Right lobe of liver (tissue), 6 donors: ENCODE data around the gene OSBPL10. TPM values are rescaled to one million over a fixed set of nuclear protein-coding genes. Genes with fewer than 3 reads are reported as not detected.

Experiments
- ATAC-seq, 4 donors: fragments of 200-7000 bp; cut with Tn5 transposase; one replicate each; pipeline ENCODE4 v1.9.1; 2020; ENCODE audit warnings: mild to moderate bottlenecking in 4 of 4, moderate library complexity in 4 of 4
- DNase-seq, 3 donors: peaks; one replicate each; pipeline ENCODE4 v3.0.0-alpha.2; 2020
- H3K27ac ChIP-seq, 3 donors: fragments of 200-600 bp; one replicate each; pipeline ENCODE4 v1.8.0; 2022
- H3K27me3 ChIP-seq, 2 donors: fragments of 200-600 bp; one replicate each; pipeline ENCODE4 v1.8.0; 2022
- H3K36me3 ChIP-seq, 4 donors: fragments of 200-600 bp; sonication (generic) in 1 of 4; one replicate each; pipeline versions ENCODE4 v1.5.1 to v1.8.0; 2017 to 2022; ENCODE audit warnings: control low read depth in 1 of 4
- H3K4me1 ChIP-seq, 4 donors: fragments of 200-600 bp; sonication (generic) in 1 of 4; one replicate each; pipeline versions ENCODE4 v1.5.1 to v1.8.0; 2017 to 2022; ENCODE audit warnings: control low read depth in 1 of 4
- H3K4me3 ChIP-seq, 3 donors: fragments of 200-600 bp; one replicate each; pipeline ENCODE4 v1.8.0; 2022
- H3K9me3 ChIP-seq, 4 donors: fragments of 200-600 bp; sonication (generic) in 1 of 4; one replicate each; pipeline versions ENCODE4 v1.5.1 to v1.8.0; 2017 to 2022; ENCODE audit warnings: control low read depth in 1 of 4
- POLR2A ChIP-seq: fragments of 450-650 bp; IDR thresholded peaks from one replicate; pipeline ENCODE4 v1.6.1; 2017; ENCODE audit warnings: antibody characterized with exemption, mild to moderate bottlenecking
- WGBS: methylation state at CpG from one replicate; pipeline ENCODE4 v1.1.6; 2018; ENCODE audit warnings: low coverage, low lambda C conversion rate; ENCODE audit not compliant: insufficient coverage; ENCODE audit errors: missing lambda C conversion rate; 5-methylcytosine and 5-hydroxymethylcytosine counted together
- intact Hi-C, 2 donors: fragments of 100-400 bp; cut with DNase I; formaldehyde crosslinking; loops; one replicate each; pipeline versions ENCODE4 v1.11.2 to v1.14.1; 2022
- total RNA-seq, 6 experiments: library from RNA; depleted of rRNA in 2 of 6; stranded (reverse); fragments of >200 nt in 2 of 6; fragmentation: NEBNext Ultra II Directional in 3 of 6; extraction: Animal tissue kit (Norgen Biotek cat#: 25700) in 3 of 6; gene quantifications; one replicate each; pipeline versions ENCODE4 v1.1.0 to v1.2.4, GENCODE V29; 2016 to 2023
- TF ChIP-seq, protein P1 (sequence below), 4 donors: fragments of 200-600 bp in 3 of 4; fragments of 450-650 bp in 1 of 4; IDR thresholded peaks; one replicate each; pipeline versions ENCODE4 v1.5.1 to v1.8.0; 2016 to 2022; ENCODE audit warnings: antibody characterized with exemption in 4 of 4, mild to moderate bottlenecking in 2 of 4
- donor health status: DM: no; HTN: yes; CAD: no.
- donor health status: DM: no; HTN: no; CAD: no.
- donor health status: DM: no; HTN: no; CAD: no.
- donor health status: DM: no; HTN: yes; CAD: no.
- donor health status: DM: no; HTN: yes; CAD: no.

The OSBPL10 gene
- total RNA-seq, 6 experiments from 2014 or later, result 2.2 to 13.0 (median 3.7) TPM

- DNase-seq, result no peak
- 79% methylated on average over 4 of the region's 4 CpGs for WGBS
- Histone ChIP-seq H3K27me3 (no peaks in the 10 kb centered on the region), H3K4me3 (no peak overlapping the region), H3K9me3 (no peaks in the 10 kb centered on the region), H3K4me1 (no peaks in the 10 kb centered on the region), H3K36me3 (peaks cover 0 to 8% (median 0%) of the 10 kb centered on the region in 4 donors), H3K27ac (no peak overlapping the region)
- TF ChIP-seq, protein P1, sequence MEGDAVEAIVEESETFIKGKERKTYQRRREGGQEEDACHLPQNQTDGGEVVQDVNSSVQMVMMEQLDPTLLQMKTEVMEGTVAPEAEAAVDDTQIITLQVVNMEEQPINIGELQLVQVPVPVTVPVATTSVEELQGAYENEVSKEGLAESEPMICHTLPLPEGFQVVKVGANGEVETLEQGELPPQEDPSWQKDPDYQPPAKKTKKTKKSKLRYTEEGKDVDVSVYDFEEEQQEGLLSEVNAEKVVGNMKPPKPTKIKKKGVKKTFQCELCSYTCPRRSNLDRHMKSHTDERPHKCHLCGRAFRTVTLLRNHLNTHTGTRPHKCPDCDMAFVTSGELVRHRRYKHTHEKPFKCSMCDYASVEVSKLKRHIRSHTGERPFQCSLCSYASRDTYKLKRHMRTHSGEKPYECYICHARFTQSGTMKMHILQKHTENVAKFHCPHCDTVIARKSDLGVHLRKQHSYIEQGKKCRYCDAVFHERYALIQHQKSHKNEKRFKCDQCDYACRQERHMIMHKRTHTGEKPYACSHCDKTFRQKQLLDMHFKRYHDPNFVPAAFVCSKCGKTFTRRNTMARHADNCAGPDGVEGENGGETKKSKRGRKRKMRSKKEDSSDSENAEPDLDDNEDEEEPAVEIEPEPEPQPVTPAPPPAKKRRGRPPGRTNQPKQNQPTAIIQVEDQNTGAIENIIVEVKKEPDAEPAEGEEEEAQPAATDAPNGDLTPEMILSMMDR (IDR thresholded peaks at IDR 0.05), result no peak
- no peak for TF ChIP-seq POLR2A
- intact Hi-C loops, result no loop called here
- ATAC-seq, result no peak
Observed at GRCh38 chr3:31636049-31636448, 345.0 kb downstream of the OSBPL10 start.

DNA sequence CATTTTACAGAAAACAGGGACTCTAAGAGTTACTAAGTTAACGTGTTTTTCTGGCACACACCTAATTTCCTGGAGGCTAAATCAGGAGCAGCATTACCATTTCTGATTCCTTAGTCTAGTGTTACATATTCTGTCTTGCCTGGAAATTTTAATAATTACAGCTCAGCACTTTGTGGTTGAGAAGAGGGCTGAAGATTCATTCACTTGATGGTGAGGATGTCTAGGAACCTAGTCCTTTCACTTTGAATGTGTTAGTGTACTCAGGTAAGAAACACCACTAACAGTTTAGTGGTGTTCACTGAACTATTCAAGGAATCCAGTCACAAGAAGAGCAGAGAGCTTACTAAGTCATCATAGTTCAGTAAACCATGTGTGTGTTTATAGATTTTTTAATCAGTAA lies 345.5 kb downstream of the OSBPL10 start:
- no peak overlapping the region for H3K27ac ChIP-seq

GRCh38 chr3:31634476-31634875 lies 346.6 kb downstream of the OSBPL10 start:
- Histone ChIP-seq H3K9me3 (no peaks in the 10 kb centered on the region), H3K4me3 (no peak overlapping the region), H3K27me3 (no peaks in the 10 kb centered on the region), H3K4me1 (no peaks in the 10 kb centered on the region), H3K36me3 (peaks cover 0 to 8% (median 0%) of the 10 kb centered on the region in 4 donors), H3K27ac (no peak overlapping the region)
- no peak for DNase-seq
- intact Hi-C loops, result no loop called here
- WGBS, result 100% methylated on average over 2 of the region's 2 CpGs
- ATAC-seq, result no peak
- TF ChIP-seq, protein P1 (IDR thresholded peaks at IDR 0.05), result no peak
- no peak for TF ChIP-seq POLR2A

More for the DNA sequence above, 345.5 kb downstream of the OSBPL10 start:
- no peaks in the 10 kb centered on the region for H3K4me1 ChIP-seq
- DNase-seq, result no peak
- intact Hi-C loops, result no loop called here
- peaks cover 0 to 8% (median 0%) of the 10 kb centered on the region in 4 donors for H3K36me3 ChIP-seq
- no peaks in the 10 kb centered on the region for H3K9me3 ChIP-seq
- no peak for TF ChIP-seq POLR2A
- TF ChIP-seq, protein P1 (IDR thresholded peaks at IDR 0.05), result no peak
- H3K4me3 ChIP-seq, result no peak overlapping the region
- WGBS, result 36% methylated on average over 1 of the region's 1 CpG
- ATAC-seq, result no peak
- H3K27me3 ChIP-seq, result no peaks in the 10 kb centered on the region

DNA sequence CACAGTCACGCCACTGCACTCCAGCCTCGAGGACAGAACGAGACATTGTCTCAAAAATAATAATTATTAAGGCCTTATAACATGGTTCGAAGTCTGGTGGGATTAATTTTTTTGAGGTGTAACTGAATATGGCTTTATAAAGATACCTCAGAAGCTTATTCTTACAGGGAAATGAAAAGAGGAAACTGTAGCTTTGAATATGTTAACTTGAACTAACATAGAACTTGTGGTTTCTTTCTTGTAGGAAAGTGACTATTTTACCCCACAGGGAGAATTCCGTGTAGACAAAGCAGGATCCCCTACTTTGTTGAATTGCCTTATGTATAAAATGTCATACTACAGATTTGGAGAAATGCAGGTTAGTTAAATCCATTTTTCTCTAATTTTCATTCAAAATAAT lies 352.0 kb downstream of the OSBPL10 start:
- no peaks in the 10 kb centered on the region for H3K9me3 ChIP-seq
- intact Hi-C loops, result no loop called here
- no peaks in the 10 kb centered on the region for H3K4me1 ChIP-seq
- H3K4me3 ChIP-seq, result no peak overlapping the region
- WGBS, result 77% methylated on average over 4 of the region's 5 CpGs
- DNase-seq (no peak), ATAC-seq (no peak)
- peaks cover 0 to 19% (median 3%) of the 10 kb centered on the region in 4 donors for H3K36me3 ChIP-seq
- no peak for TF ChIP-seq POLR2A
- TF ChIP-seq, protein P1 (IDR thresholded peaks at IDR 0.05), result no peak
- H3K27ac ChIP-seq, result no peak overlapping the region
- H3K27me3 ChIP-seq, result no peaks in the 10 kb centered on the region

GRCh38 chr3:31625358-31625757 lies 355.7 kb downstream of the OSBPL10 start:
- TF ChIP-seq, protein P1 (IDR thresholded peaks at IDR 0.05), result no peak
- TF ChIP-seq POLR2A, result no peak
- Histone ChIP-seq H3K4me1 (no peaks in the 10 kb centered on the region), H3K27ac (no peak overlapping the region), H3K36me3 (peaks cover 0 to 17% (median 3%) of the 10 kb centered on the region in 4 donors), H3K4me3 (no peak overlapping the region), H3K27me3 (no peaks in the 10 kb centered on the region), H3K9me3 (no peaks in the 10 kb centered on the region)
- intact Hi-C loops, result no loop called here
- 89% methylated on average over 2 of the region's 2 CpGs for WGBS
- ATAC-seq, result no peak
- no peak for DNase-seq
